Uterus (tissue), 4 donors: ENCODE data around the gene RIMBP3C. TPM values are rescaled to one million over a fixed set of nuclear protein-coding genes. Genes with fewer than 3 reads are reported as not detected.
"Not testable (repeated sequence)": the region's sequence is repeated elsewhere in the genome, so short reads cannot be mapped to it uniquely, and the experiment has no call there.

Experiments used
- DNase-seq, 2 donors: peaks; one replicate each; pipeline ENCODE4 v3.0.0-alpha.2; 2019 to 2020
- H3K27ac ChIP-seq, 2 donors: fragments of 200-600 bp; sonication (generic); 1 replicate in 1 of 2; 2 replicates in 1 of 2; pipeline ENCODE4 v1.5.1; 2016 to 2018
- H3K27me3 ChIP-seq, 2 donors: fragments of 200-600 bp; sonication (generic); one replicate each; pipeline ENCODE4 v1.5.1; 2018 to 2019; ENCODE audit warnings: control low read depth in 1 of 2
- H3K36me3 ChIP-seq, 2 donors: fragments of 200-600 bp; sonication (generic); one replicate each; pipeline ENCODE4 v1.5.1; 2019; ENCODE audit warnings: control low read depth in 1 of 2
- H3K4me1 ChIP-seq, 2 donors: fragments of 200-600 bp; sonication (generic); one replicate each; pipeline ENCODE4 v1.5.1; 2018 to 2019; ENCODE audit warnings: control low read depth in 1 of 2
- H3K4me3 ChIP-seq, 2 donors: fragments of 200-600 bp; sonication (generic); 1 replicate in 1 of 2; 2 replicates in 1 of 2; pipeline ENCODE4 v1.5.1; 2018 to 2019; ENCODE audit warnings: mild to moderate bottlenecking in 1 of 2
- H3K9me3 ChIP-seq, 2 donors: fragments of 200-600 bp; sonication (generic); one replicate each; pipeline ENCODE4 v1.5.1; 2019; ENCODE audit warnings: control low read depth in 1 of 2
- intact Hi-C: fragments of 100-400 bp; cut with DNase I; formaldehyde crosslinking; loops from one replicate; pipeline ENCODE4 v1.15.1; 2023; ENCODE audit warnings: low total_unique reads
- small RNA-seq: library from RNA; depleted of rRNA; stranded (forward); fragments of <200 nt; gene quantifications from one replicate; pipeline ENCODE3, GENCODE V24; 2016
- total RNA-seq, 4 donors: library from RNA; depleted of rRNA in 3 of 4; stranded (reverse); fragments of >200 nt in 3 of 4; gene quantifications; one replicate each; pipeline versions ENCODE4 v1.1.0 to v1.2.4, GENCODE V29; 2014 to 2023
- donor health status: DM: yes; HTN: yes; CAD: no.

The RIMBP3C gene
- total RNA-seq, 4 donors from 2014 or later: not detected

DNA sequence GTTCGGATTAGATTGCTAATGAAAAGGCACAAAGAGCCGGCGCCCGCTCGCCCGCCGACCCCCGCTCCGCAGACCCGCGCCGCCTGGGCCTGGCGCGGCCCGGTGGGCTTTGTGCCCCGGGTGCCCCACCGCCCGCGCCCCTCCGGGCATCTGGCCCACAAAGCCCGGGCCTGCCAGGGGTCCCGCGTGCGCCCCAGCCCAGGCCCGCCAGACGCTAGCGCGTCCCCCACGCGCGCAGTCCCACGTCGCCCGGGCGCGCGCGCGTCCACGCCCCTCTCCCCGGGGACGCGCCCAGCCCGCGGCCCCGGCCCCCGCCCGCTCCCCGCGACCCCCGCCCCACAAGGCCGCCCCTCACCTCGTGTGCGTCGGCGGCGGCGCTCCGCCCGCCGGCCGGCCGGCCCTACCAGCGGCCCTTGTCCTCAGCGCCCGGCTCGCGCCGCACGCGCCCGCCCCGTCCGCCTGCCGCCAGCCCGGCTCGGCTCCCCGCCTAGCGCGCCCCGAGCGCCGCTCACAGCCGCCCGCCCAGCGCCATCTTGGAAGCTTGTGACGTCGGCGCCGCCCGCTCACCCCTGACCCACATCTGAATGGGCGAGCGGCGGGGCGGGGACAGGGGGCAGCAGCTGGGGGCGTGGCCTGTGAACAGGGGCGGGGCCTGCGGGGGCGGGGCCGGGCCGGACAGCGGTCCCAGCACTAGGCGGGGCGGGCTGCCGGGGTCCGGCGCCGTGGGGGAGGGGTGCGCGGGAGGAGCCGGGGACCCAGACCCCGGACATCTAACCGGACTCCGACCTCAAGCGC, 34.1 kb downstream of the RIMBP3C start:
- H3K27me3 ChIP-seq, H3K27ac ChIP-seq, H3K4me1 ChIP-seq, DNase-seq, H3K36me3 ChIP-seq, intact Hi-C loops, H3K9me3 ChIP-seq, H3K4me3 ChIP-seq: not testable (repeated sequence)

DNA sequence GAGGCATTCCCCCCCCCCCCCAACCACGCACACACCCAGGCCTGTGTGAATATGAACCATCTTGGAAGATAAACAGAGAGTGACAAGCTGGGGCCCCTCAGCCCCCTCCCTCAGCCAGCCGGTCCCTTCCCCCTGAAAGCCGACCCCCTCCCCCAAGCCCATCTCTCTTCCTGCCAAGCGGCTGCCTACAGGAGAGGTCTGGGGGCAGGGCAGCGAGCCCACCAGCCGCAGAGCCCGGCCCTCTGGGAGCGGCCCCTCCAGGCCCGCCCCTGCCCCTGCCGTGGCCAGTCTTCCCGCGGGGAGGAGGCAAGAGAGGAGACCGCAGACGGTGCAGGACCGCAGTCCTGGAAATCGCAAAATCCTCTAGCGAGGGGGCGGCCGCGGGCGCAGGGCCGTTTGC, 34.7 kb downstream of the RIMBP3C start:
- H3K27me3 ChIP-seq, H3K9me3 ChIP-seq, H3K4me1 ChIP-seq, DNase-seq, H3K27ac ChIP-seq, H3K36me3 ChIP-seq, intact Hi-C loops, H3K4me3 ChIP-seq: not testable (repeated sequence)

- intact Hi-C loops, H3K27ac ChIP-seq, DNase-seq, H3K4me3 ChIP-seq, H3K4me1 ChIP-seq, H3K9me3 ChIP-seq, H3K27me3 ChIP-seq, H3K36me3 ChIP-seq: not testable (repeated sequence)
Measured at GRCh38 chr22:21515234-21515633, 36.0 kb downstream of the RIMBP3C start.

DNA sequence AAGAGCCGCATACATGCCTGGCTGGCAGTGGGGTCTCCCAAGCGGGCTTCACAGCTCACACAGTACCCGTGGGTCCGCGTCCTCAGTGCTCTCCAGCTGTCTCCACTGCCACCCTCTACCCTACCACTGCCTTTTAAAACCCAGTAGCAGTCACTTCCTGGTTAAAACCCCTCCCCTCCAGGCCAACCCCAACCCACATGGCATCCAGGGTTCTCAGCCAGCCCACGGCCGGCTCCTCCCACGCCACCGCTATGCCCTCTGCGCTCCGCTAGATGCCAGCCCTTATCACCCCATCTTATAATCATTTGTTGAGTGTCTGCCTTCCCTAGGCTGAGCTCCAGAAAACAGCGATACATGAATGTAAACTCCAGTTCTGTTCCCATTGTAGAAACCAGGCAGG, 37.1 kb downstream of the RIMBP3C start:
- intact Hi-C loops, H3K36me3 ChIP-seq, DNase-seq, H3K27ac ChIP-seq, H3K27me3 ChIP-seq, H3K4me3 ChIP-seq, H3K9me3 ChIP-seq, H3K4me1 ChIP-seq: not testable (repeated sequence)

- H3K27me3 ChIP-seq, H3K9me3 ChIP-seq, H3K36me3 ChIP-seq, H3K4me3 ChIP-seq, intact Hi-C loops, DNase-seq, H3K27ac ChIP-seq, H3K4me1 ChIP-seq: not testable (repeated sequence)
Measured at GRCh38 chr22:21512022-21512421, 39.2 kb downstream of the RIMBP3C start.

GRCh38 chr22:21510397-21510796, 40.9 kb downstream of the RIMBP3C start:
- H3K27me3 ChIP-seq, intact Hi-C loops, H3K4me3 ChIP-seq, H3K36me3 ChIP-seq, DNase-seq, H3K27ac ChIP-seq, H3K9me3 ChIP-seq, H3K4me1 ChIP-seq: not testable (repeated sequence)

- H3K36me3 ChIP-seq, H3K27ac ChIP-seq, H3K9me3 ChIP-seq, H3K27me3 ChIP-seq, H3K4me1 ChIP-seq, intact Hi-C loops, H3K4me3 ChIP-seq, DNase-seq: not testable (repeated sequence)
Measured at GRCh38 chr22:21499623-21500506, 51.4 kb downstream of the RIMBP3C start.

GRCh38 chr22:21498489-21498888, 52.8 kb downstream of the RIMBP3C start:
- intact Hi-C loops, H3K36me3 ChIP-seq, H3K4me3 ChIP-seq, H3K4me1 ChIP-seq, DNase-seq, H3K9me3 ChIP-seq, H3K27ac ChIP-seq, H3K27me3 ChIP-seq: not testable (repeated sequence)

DNA sequence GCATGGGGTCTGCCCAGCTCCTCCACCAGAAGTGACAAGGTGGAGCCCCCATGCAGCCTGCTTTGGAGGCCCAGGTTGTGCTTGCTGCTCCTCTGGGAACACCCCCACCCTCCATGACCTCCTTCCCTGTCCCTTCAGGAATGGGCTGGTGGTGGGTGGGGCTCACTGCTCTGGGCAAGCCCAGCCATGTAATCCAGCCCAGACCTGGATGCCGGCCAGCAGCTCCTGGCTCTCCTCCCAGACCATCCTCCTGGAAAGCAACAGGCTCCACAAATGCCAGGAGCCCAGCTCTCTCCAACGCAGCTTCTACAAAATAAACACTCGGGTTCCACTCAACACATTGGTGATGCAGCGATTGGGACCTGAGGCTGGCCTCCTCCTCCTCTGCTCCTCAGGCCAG, 53.3 kb downstream of the RIMBP3C start:
- intact Hi-C loops, DNase-seq, H3K27me3 ChIP-seq, H3K9me3 ChIP-seq, H3K4me1 ChIP-seq, H3K27ac ChIP-seq, H3K36me3 ChIP-seq, H3K4me3 ChIP-seq: not testable (repeated sequence)

Small RNA genes within 50 kb of the gene (small RNA-seq; reads per million reads assigned to genes)
- gene RF00492: not detected
- not detected for gene RN7SKP221

Other genes starting within 250 kb of the RIMBP3C start
- gene RIMBP3B, start 167.7 kb downstream of the RIMBP3C start, total RNA-seq: under 1 TPM in 2 of 4 donors, not detected in 2; 0.27 to 0.41 TPM
- gene HIC2, start 134.1 kb downstream of the RIMBP3C start, total RNA-seq: 1 to 10 TPM in 3 of 4 donors, under 1 TPM in 1; 0.26 to 8.4 (median 5.2) TPM
- 10 to 100 TPM in 1 of 4 donors, under 1 TPM in 2, not detected in 1; 0.28 to 20.7 (median 0.79) TPM for gene TMEM191C, start 84.1 kb downstream of the RIMBP3C start, total RNA-seq
- 10 to 100 TPM; 12.1 to 41.6 (median 24.1) TPM for gene UBE2L3, start 16.3 kb upstream of the RIMBP3C start, total RNA-seq
- 10 to 100 TPM; 10.9 to 42.5 (median 16.0) TPM for gene YDJC, start 78.6 kb upstream of the RIMBP3C start, total RNA-seq
- gene CCDC116, start 81.3 kb upstream of the RIMBP3C start, total RNA-seq: 1 to 10 TPM in 2 of 4 donors, not detected in 2; 1.5 to 3.5 TPM
- 10 to 100 TPM in 2 of 4 donors, 1 to 10 TPM in 2; 1.8 to 22.4 (median 11.3) TPM for gene SDF2L1, start 90.8 kb upstream of the RIMBP3C start, total RNA-seq
- gene PPIL2, start 114.6 kb upstream of the RIMBP3C start, total RNA-seq: 10 to 100 TPM in 2 of 4 donors, 1 to 10 TPM in 2; 5.6 to 37.9 (median 15.3) TPM
- gene YPEL1, start 184.3 kb upstream of the RIMBP3C start, total RNA-seq: 10 to 100 TPM in 1 of 4 donors, 1 to 10 TPM in 3; 2.3 to 13.7 (median 7.6) TPM